Keratinocyte (primary cell): Measurements from ENCODE around the gene DTWD2.

Experiments used
- CTCF ChIP-seq, 3 experiments: IDR thresholded peaks in 1 of 3; conservative IDR thresholded peaks in 1 of 3; optimal IDR thresholded peaks in 1 of 3; 2 replicates in 2 of 3; 3 replicates in 1 of 3; pipeline versions ENCODE3 to v1.5.1; 2011; ENCODE audit warnings: low read length in 3 of 3, mild to moderate bottlenecking in 3 of 3, moderate library complexity in 2 of 3, control low read depth in 1 of 3, inconsistent platforms in 1 of 3; ENCODE audit not compliant: insufficient read depth in 2 of 3; ENCODE audit errors: extremely low read depth in 1 of 3
- EZH2 ChIP-seq: IDR thresholded peaks from one replicate; pipeline ENCODE4 v1.6.1; 2012; ENCODE audit warnings: inconsistent platforms, mild to moderate bottlenecking, low read length, moderate library complexity

- no peak for TF ChIP-seq CTCF (optimal IDR thresholded peaks at IDR 0.05 in 1 of 3, IDR thresholded peaks at IDR 0.05 in 1 of 3, conservative IDR thresholded peaks at IDR 0.05 in 1 of 3; ENCODE audit: extremely low read depth in 1 of 3, insufficient read depth in 2 of 3, low read length in 3 of 3)
- no peak for TF ChIP-seq EZH2
These were observed 93.6 kb downstream of the DTWD2 start for GRCh38 chr5:118894709-118895108.
